ENCODE measurements around the gene MAGT1.
"Not testable (repeated sequence)": the region's sequence is repeated elsewhere in the genome, so short reads cannot be mapped to it uniquely, and the experiment has no call there.

MAGT1 gene

DNA sequence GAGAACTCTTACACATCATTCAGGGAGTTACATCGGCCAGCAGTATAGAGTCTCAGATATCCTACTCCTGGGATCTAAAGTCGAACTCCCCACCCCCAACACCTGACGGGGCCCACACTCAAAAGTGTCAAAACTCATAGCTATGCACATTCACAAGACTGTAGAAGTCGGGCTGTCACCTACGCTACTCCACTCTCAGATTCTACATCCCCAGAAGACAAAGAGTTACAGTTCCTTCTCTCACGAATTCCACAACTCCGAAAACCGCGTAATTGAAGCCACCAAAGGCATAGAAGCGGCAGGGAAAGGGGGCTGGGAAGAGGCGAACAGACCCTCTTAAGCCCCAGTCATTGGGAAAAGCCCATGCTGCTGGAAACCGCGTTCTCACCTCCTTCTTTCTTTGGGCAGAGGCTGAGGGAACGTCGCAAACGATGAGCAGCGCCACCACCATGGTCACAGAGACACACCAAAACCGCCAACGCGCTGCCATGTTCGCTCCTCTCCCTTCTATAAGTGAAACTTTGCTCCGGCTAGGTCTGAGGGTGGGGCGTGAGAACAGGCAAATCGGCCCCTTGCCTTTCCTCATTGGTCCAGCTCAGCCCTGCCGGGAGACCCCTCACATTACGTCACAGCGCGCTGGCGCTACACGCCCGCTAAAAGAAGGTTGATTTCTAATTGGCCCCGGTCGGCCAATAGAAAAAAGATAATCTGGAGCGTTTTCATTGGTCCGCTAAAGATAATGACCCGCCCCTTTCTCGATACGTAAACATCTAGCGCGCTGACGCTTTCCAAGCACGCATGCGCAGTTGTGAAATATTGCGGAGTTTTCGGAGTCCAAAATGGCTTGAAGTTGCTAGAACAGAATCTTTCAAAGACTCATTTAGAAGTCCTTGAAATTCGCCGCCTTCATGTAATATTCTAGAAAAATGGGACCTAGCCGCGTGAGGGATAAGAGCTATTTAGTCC lies at the start of gene MAGT1:
Gene MAGT1, minus strand, starts transcription at position 515 of the 966 bp plus-strand sequence. Its CDS starts 25 bp downstream, at position 490.
- DNase-seq: peak; percentile 87

DNA sequence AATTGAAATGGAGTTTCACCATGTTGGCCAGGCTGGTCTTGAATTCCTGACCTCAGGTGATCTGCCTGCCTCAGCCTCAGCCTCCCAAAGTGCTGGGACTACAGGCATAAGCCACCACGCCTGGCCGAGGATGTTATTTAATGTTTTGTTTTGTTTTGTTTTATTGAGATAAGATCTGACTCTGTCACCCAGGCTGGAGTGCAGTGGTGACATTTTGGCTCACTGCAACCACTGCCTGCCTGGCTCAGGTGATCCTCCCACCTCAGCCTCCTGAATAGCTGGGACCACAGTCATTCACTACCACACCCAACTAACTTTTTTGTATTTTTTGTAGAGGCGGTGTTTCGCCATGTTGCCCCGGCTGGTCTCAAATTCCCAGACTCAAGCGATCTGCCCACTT lies 49.8 kb upstream of the MAGT1 start:
- DNase-seq: not testable (repeated sequence)

DNA sequence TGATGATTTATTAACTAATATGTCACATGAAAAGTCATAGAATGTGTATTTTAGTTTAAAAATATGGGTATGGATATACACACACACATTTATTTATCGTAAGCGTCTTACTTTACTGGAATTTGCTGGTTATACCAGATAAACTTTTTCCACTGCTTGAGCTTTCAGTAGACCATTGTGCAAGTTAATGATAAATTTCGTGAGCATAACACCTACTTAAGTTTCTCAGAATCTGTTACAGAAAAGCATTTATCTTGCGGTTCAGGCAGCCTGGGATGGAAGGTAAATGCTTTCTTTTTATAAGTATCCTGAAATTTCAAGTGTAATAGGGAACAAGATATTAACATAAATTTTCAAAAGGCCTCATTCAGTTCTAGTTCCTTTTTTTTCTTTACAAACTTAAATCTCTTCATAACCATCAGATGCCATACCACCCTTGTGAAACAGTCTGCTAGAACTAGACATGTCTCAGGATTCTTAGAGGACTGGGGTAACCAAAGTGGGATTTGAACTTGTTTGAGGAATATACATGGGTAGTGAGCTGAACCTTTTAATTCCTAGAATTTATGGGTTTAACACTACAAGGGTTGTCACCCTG lies 42.9 kb upstream of the MAGT1 start:
- no peak for DNase-seq

DNA sequence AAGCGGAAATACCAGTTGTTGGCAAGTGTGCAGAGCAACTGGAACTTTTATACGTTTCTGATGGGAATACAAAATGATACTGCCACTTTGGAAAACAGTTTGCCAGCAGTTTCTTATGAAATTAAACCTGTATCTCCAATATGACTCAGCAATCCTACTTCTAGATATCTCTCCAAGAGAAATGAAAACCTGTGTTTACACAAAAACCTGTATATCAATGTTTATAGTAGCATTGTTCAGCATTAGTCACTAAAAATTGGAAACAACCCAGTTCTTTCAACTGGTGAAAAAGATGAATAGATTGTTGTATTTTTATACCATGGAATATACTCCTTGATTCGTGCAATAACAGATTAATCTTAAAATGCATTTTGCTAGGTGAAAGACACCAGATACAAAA lies 42.1 kb upstream of the MAGT1 start:
- DNase-seq: peak; percentile 59

DNA sequence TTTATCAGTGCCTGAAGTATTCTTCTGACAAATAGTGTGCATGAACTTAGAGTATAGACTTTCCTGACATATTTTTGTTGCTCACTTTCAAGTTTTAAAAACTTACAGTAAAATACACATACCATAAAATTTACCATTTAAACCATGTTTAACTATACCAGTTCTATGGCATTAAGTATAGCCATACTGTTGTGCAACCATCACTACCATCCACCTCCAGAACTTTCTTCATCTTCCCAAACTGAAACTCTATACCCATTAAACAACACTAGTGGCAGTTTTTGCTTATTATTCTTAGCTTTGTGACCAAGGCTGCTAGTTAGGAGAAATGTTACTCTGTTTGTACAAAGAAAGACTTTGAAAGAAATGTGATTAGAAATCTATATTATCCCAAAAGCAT lies 41.1 kb upstream of the MAGT1 start:
- no peak for DNase-seq

DNA sequence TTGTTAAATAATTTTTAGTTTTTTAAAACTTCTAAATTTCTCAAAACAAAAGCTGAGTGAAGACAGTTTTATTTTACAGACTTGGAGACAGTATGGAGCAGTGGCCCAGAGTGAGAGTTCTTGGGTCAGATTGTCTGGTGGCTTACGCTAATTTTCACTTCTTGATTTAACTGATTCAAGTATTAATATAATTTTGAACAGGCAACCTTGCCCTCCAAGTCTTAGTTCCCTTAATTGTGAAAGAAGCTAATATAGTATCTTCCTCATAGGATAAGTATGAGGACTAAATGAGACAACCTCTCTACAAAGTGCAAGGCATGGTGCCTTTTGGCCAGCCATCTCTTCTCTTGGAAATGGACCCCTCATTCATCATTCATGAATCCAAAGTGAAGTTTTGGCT lies 40.7 kb upstream of the MAGT1 start:
- no peak for DNase-seq

DNA sequence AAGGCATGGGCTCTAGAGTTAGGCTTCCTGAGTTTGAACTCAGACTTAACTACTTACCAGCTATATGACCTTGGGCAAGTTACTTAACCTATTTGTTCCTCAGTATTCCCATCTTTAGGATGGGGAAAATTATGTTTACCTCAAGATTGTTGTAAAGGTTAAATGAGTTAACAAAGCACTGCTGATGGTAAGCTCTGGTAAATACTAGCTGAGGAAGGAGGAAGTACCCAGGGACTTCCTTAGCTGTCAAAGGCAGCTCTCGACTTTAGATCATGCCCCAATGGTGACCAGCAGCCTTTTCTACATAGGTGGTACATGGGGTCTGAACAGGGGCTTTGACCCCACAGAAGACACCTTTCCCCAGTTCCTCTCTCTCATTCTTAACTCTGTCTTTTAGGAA lies 35.3 kb upstream of the MAGT1 start:
- DNase-seq: no peak

DNA sequence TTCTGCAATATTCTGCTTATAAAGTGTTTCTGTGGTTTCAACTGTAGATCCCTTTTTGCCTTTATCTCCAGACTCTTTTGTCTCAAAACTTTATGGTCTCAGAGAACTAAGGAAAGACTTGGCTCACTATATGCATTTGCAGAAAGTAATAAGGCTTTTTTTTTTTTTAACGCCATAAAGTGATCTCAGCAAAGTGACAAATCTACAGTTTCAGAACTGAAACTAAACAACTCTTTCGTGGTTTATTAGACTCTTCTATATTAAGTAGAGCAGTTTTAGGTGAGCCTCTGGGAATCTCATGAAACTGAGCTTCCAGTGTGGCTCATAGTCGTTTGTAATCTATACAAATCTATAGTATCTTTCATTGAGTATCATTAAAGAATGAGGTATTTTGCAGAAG lies 30.5 kb upstream of the MAGT1 start:
- no peak for DNase-seq

DNA sequence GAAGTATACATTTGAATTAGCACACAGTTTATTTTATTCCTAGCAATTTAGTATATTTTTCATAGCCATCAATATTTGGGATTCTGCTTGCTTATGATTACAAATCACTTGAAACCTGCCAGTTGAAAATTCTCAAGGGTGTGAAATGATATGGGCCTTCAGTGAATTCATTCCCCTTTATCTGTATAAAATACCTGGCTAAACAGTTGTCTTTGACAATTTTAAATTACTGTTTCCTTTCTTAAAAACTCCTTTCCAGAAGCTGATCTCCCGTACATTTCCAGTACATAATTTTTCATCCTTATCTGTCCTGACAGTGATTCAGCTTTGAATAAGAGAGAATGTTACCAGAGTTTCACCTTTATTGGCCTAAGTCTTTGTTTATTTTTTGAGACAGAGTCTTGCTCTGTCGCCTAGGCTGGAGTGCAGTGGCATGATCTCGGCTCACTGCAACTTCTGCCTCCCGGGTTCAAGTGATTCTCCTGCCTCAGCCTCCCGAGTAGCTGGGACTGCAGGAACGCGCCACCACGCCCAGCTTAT lies 29.2 kb upstream of the MAGT1 start:
- peak; percentile 15 for DNase-seq

DNA sequence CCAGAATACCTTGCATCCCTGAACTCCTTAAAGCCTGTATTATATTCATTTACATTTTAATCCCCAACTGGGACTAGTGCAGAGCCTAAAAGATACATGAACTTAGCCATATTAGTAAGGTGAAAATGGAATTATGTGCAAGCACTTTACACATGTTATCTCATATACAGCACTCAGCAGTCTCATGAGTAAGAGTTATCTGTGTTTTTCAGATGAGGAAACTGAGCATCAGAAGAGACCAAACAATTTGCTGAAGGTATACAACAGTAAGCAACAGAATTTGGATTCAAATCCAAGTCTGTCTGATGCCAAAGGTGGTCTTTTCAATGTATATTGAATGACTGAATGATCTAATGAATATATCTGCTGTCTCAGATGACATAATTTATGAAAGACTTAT lies 27.6 kb upstream of the MAGT1 start:
- no peak for DNase-seq

DNA sequence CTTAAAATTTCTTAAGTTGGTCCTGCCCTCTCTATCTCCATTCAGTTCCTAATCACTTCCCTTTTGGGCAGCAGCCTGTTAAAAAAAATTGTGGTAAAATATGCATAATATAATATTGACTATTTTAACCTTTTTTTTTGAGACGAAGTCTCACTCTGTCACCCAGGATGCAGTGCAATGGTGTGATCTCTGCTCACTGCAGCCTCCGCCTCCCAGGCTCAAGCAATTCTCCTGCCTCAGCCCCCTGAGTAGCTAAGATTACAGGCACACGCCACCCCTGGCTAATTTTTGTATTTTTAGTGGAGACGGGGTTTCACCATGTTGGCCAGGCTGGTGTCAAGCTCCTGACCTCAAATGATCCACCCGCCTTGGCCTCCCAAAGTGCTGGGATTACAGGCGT lies 24.1 kb upstream of the MAGT1 start:
- DNase-seq: not testable (repeated sequence)

DNA sequence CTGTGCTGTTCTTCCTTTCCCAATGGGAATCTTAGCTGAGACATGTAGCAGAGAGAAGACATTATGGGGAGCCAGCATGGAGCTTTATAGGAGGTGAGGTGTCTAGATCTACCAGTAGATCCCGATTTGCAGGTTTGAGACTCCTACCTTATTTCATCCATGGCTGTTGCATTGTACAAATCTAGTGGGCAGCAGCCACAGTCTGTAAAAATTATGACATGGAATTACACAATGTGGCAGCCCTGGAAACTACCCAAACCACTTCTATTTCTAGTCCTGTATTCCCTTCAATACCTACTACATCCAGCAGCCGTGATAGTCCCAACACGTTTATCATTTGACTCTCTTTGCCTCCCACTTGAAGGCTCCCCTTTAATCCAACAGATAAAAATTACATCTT lies 23.3 kb upstream of the MAGT1 start:
- peak; percentile 15 for DNase-seq

DNA sequence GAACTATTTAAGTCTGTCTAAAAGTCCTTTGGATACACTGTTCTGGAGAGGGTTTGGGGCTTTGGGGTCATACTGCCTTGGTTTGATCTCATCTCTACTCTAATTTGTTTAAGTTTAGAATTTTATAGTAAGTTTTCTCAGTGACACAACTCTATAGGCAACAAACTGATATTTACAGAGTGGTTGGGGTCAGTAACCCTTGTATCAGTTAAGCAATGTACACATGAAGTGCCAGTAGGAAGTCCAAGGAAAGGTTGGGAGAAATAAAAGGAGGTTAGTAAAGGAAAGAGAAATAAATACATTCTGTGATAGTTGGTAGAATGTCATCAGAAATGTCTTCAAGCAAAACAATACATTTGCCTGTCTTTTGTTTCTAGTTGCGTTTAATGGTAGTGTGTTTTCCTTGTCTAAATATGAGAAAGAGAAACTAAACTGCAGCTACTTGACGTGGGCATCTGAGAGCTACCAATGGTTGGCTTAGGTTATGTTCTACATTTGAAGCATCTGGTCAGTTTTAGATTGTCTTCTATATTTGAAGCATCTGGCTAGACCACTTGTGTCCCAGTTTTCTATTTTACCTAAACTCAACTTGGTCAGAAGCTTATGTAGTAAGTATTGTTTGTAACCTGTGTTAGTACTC lies 22.2 kb upstream of the MAGT1 start:
- DNase-seq: no peak

DNA sequence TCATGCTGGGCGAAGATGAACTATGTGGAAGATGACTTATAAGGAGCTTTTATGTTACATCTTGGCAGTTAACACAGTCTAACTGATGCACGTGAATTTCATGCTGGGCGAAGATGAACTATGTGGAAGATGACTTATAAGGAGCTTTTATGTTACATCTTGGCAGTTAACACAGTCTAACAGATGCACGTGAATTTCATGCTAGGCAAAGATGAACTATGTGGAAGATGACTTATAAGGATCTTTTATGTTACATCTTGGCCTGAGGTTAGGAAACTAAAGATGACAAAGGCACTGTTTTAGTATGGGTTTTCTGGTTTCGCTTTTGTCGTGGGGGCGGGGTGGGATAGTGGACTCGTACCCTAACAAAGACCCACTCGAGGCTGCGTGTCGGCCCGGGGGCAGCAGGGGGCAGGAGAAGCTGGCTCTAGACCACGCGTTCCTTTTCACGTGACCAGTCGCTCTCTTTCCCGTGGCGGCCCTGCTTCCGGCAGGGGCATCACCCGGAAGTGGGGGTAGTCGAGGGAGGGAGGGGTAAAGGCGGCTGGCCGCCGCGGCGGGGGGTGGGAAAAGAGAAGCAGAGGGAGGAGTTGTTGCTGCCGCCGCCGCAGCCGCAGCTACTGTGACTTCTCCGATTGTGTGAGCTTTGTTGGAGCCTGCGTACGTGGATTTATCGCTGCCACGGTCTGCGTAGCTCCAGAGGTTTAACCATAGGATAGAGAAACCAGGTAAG lies 15.0 kb upstream of the MAGT1 start, which contains the start of gene ATP7A:
Gene ATP7A, plus strand, starts transcription at position 586 of the 733 bp plus-strand sequence. CDS start 60,949 bp downstream, outside the sequence.
- DNase-seq: peak; percentile 81

DNA sequence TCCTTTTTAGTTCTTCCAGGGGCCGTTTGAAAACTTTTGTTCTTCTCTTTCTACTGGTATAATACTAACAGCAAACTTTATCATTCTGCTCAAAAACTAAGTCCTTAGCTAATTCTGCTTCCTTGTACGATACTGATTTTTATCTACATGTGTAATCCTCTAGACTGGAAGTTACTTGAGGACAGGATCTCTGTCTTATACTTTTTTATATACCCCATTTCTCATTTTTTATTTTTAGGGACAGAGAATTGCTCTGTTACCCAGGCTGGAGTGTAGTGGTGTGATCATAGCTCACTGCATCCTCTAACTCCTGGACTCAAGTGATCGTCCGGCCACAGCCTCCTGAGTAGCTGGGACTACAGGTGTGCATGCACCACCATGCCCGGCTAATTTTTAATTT lies 6.3 kb upstream of the MAGT1 start:
- no peak for DNase-seq

DNA sequence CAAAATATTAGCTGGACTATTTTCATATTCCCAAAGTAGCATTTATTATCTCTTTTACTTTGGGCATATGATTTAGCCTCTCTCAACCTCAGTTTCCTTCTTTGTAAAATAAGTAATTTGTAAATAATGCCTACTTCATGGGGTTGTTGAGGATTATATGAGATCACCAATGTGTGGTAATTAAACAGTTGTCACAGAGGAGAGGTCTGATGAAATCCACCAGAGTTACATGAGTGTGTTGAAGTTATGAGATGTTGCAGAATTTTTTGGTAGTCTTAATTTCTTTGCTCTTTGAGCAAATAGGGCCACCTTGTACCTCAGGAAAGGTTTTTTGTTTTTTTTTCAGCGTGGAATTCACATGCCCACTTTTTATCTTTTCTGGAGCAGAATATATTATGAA lies 5.5 kb upstream of the MAGT1 start:
- no peak for DNase-seq

DNA sequence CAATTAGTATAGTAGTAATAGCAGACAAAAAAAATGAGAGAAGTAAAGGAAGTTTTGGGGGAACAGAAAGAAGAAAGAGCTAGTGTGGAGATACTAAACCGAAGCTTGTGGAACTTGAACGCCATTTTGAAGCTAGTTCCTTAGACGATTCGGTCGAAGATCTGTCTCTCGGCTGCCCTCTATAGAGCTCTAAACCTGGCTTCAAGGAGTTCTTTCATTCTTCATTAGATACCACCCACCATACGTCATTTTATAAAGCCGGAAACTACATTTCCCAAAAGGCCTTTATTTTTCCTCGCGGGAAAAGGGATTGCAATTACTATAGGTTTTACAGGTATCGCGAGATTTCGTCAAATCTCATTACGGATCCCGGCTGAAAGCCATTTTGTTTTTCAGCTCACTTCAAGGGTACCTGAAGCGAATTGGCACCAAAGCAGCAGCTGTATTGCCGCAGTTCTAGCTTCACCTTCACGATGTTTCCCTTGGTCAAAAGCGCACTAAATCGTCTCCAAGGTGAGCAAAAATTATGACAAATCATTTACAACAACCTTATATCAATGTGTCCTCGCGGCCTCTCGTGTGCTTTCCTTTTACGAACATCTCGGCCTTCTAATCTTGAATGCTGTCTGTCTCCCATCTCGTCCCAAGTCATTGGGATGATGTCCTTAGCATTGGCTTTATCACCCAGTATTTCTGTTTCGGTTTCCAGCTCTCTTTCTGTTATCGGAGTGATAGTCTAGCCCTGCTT lies 4.0 kb upstream of the MAGT1 start, which contains the start of gene COX7B:
Gene COX7B, plus strand, starts transcription at position 388 of the 748 bp plus-strand sequence. Its CDS starts 86 bp downstream, at position 474.
- DNase-seq: peak; percentile 86

DNA sequence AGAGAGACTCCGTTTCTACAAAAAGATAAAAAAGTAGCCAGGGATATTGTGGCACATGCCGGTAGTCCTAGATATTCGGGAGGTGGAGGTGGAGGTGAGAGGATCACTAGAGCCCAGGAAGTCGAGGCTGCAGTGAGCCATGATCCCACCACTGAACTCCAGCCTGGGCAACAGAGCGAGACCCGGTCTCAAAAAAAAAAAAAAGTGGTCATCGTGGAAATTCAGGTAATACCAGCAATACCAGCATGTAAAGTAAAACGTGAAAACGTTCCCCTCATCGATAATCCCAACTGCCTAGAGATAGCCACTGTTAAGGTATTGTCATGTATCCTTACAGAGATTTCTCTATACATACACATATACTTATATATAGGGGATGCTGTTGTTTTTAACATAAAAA lies 1.5 kb downstream of the MAGT1 start:
- DNase-seq: no peak

DNA sequence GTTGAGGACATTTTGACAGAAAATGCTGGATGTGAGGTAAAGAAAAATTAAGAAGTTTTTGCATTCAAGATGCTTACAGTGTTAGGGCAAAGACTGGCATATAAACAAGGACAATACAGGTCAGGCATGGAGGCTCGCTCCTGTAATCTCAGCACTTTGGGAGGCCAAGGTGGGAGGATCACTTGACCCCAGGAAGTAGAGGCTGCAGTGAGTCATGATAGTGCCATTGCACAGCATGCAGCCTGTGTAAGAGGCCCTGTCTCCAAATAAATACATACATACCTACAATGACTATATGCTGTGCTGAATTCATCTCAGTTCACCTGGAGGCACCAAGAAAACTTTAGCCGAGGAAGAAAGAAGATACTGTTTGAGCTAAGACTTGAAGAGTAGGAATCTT lies 2.3 kb downstream of the MAGT1 start:
- DNase-seq: no peak

DNA sequence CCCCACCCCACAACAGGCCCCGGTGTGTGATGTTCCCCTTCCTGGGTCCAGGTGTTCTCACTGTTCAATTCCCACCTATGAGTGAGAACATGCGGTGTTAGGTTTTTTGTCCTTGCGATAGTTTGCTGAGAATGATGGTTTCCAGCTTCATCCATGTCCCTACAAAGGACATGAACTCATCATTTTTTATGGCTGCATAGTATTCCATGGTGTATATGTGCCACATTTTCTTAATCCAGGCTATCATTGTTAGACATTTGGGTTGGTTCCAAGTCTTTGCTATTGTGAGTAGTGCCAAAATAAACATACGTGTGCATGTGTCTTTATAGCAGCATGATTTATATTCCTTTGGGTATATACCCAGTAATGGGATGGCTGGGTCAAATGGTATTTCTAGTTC lies 13.8 kb downstream of the MAGT1 start:
- DNase-seq: not testable (repeated sequence)

DNA sequence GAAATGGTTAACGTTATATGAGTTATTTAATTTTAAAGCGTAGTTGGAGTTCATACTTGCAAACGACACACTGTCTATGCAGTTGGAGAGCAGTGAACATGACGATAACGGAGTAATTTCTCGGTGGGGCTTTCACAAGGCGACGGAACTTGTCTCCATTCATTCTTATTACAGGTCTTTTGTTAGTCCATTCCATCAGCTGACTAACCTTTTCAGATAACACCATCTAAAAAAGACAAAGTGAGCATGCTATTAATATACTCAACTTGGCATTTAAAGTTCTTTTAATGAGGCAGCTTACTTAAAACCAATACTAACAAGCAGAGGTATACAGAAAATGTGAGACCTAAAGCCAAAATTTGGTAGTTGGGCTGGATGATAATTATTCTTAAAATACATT lies 19.9 kb downstream of the MAGT1 start:
- DNase-seq: no peak

DNA sequence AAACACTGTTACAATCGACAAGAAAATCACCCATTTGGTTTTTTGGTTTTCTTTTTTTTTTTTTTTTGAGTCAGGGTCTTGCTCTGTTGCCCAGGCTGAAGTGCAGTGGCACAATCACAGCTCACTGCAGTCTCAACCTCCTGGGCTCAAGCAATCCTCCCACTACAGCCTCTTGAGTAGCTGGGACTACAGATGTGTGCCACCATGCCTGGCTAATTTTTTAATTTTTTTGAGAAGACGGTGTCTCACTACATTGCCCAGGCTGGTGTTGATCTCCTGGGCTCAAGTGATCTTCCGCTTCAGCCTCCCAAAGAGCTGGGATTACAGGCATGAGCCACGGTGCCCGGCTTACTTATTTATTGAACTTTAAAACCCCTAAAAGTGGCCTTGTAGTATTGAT lies 63.7 kb downstream of the MAGT1 start:
- not testable (repeated sequence) for DNase-seq
